Transverse colon (tissue), 4 donors: ENCODE data around the gene SH3RF3.

Source experiments
- POLR2A ChIP-seq: fragments of 450-650 bp; IDR thresholded peaks from one replicate; pipeline ENCODE4 v1.6.1; 2016; ENCODE audit warnings: antibody characterized with exemption, mild to moderate bottlenecking, moderate library complexity
- POLR2AphosphoS5 ChIP-seq, 3 donors: sonication (generic); formaldehyde crosslinking; IDR thresholded peaks; one replicate each; pipeline ENCODE4 v1.6.1; 2016; ENCODE audit warnings: antibody characterized with exemption in 3 of 3
- TF ChIP-seq, protein P1 (sequence below), 5 experiments: fragments of 200-600 bp in 3 of 5; fragments of 450-650 bp in 2 of 5; sonication (generic) in 3 of 5; IDR thresholded peaks; 1 replicate in 2 of 5; 2 replicates in 3 of 5; pipeline ENCODE4 v1.5.1; 2016 to 2017; ENCODE audit warnings: antibody characterized with exemption in 5 of 5, inconsistent platforms in 3 of 5, mild to moderate bottlenecking in 2 of 5, moderate library complexity in 1 of 5

DNA sequence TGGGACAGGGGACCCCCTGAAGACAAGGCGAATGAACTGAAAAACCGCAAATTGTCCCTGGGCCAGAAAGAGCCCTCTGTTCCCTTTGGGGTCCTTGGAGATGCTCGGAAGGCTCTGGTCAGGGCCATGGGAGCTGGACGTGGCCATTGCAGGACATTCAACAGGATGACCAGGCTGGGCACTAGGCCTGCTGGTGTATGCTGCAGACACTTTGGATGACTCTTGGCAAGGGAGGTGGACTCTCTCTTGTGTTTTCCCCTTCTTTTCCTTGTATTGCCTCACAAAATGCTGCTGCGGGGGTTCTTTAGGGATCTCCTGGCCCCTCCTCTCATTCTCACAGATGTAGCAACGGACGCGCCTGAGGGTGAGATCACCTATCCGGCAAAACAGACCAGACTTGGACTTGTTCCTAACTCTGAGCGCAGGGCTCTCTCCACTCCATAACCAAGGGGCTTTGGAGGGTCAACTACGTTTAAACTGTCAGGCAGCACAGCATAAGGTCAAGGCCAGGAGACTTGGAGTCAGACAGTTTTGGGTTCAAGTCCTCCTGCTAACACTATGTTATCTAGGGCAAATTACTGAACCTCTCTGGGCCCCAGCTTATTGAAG, 41.8 kb upstream of the SH3RF3 start:
- TF ChIP-seq, protein P1, sequence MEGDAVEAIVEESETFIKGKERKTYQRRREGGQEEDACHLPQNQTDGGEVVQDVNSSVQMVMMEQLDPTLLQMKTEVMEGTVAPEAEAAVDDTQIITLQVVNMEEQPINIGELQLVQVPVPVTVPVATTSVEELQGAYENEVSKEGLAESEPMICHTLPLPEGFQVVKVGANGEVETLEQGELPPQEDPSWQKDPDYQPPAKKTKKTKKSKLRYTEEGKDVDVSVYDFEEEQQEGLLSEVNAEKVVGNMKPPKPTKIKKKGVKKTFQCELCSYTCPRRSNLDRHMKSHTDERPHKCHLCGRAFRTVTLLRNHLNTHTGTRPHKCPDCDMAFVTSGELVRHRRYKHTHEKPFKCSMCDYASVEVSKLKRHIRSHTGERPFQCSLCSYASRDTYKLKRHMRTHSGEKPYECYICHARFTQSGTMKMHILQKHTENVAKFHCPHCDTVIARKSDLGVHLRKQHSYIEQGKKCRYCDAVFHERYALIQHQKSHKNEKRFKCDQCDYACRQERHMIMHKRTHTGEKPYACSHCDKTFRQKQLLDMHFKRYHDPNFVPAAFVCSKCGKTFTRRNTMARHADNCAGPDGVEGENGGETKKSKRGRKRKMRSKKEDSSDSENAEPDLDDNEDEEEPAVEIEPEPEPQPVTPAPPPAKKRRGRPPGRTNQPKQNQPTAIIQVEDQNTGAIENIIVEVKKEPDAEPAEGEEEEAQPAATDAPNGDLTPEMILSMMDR (IDR thresholded peaks at IDR 0.05): no peak
- no peak for TF ChIP-seq POLR2A
- TF ChIP-seq POLR2AphosphoS5 (IDR thresholded peaks at IDR 0.05): no peak
